Measurements from ENCODE around the gene SLC35E4. TPM values are rescaled to one million over a fixed set of nuclear protein-coding genes. Genes with fewer than 3 reads are reported as not detected.

The SLC35E4 gene
- total and polyA plus RNA-seq, 2 experiments from 2014 or later = 9.1 to 16.4 TPM

DNA sequence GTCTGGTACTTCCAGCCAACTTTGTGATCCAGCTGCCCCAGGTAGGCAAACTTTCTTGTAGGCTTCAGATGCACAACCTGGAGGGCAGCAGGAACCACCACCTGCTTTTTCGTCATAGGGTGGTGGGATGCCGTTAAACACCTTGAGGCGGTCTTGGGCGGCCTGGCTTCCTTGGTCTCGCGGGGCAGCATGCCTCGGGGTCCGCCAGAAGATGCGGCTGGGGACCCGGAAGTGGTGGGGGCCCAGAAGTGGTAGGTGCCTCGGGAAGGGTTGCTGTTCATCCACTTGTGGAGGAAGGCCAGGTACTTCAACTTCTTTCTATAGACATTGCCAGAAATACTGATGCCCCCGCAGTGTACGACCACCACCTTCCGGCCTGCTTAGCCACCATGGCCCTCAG is 18.8 kb downstream of the SLC35E4 start:
- no peaks in the 10 kb centered on the region for H3K4me1 ChIP-seq (ENCODE audit: insufficient read depth)
- no peak overlapping the region for H3K27ac ChIP-seq
- H3K4me3 ChIP-seq = no peak overlapping the region
- H4K20me1 ChIP-seq (ENCODE audit: insufficient read depth) = no peaks in the 10 kb centered on the region
- 98% methylated on average over 14 of the region's 14 CpGs for WGBS, 2 experiments (ENCODE audit: low coverage in 1 of 2, low lambda C conversion rate in 2 of 2, missing lambda C conversion rate in 2 of 2)
- H3K36me3 ChIP-seq (ENCODE audit: low read depth) = no peaks in the 10 kb centered on the region
- H3K4me2 ChIP-seq (ENCODE audit: unreplicated experiment) = no peak overlapping the region
- in situ Hi-C loops (cut with MboI) = no loop called here
- no peaks in the 10 kb centered on the region for H3F3A ChIP-seq (ENCODE audit: insufficient read depth)
- no peaks in the 10 kb centered on the region for H3K27me3 ChIP-seq (replicated peaks; ENCODE audit: insufficient read depth)
- no peaks in the 10 kb centered on the region; the same call in 1 of the 2 replicates for H3K79me2 ChIP-seq (ENCODE audit: insufficient read depth)
- no peak for TF ChIP-seq EZH2phosphoT487 (IDR thresholded peaks at IDR 0.05; ENCODE audit: insufficient read depth, low read depth)
- no peak for TF ChIP-seq EZH2 (IDR thresholded peaks at IDR 0.05; ENCODE audit: insufficient read depth, poor library complexity, severe bottlenecking)
- no peak overlapping the region for H3K9ac ChIP-seq
- H3K9me3 ChIP-seq (ENCODE audit: low read depth) = no peaks in the 10 kb centered on the region
- H3K9me2 ChIP-seq (ENCODE audit: insufficient read depth) = no peaks in the 10 kb centered on the region
- no peak overlapping the region for H2AFZ ChIP-seq
- no peak for DNase-seq

DNA sequence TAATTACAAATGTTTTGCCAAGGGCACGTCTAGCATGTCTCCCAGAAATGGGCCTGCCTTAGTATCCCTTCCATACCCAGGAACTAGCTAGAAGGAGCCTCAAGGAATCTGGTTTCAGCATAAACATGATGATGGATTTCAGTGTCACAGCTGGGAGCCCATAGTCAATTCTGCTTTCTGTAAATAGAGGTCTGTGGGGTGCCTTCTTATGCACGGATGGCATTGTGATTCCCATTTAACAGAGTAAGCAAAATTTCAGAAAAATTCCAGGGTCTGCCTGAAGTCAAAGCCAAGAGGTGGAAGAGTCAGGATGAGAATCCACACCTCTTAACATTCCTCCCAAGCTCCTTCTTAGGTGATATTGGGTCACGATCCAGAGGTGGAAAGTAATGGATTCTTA is 20.0 kb downstream of the SLC35E4 start:
- no peak for DNase-seq
- H3K36me3 ChIP-seq (ENCODE audit: low read depth) = no peaks in the 10 kb centered on the region
- no peaks in the 10 kb centered on the region for H3K27me3 ChIP-seq (replicated peaks; ENCODE audit: insufficient read depth)
- TF ChIP-seq EZH2phosphoT487 (IDR thresholded peaks at IDR 0.05; ENCODE audit: insufficient read depth, low read depth) (no peak), EZH2 (IDR thresholded peaks at IDR 0.05; ENCODE audit: insufficient read depth, poor library complexity, severe bottlenecking) (no peak)
- no peak overlapping the region for H3K4me2 ChIP-seq (ENCODE audit: unreplicated experiment)
- no peaks in the 10 kb centered on the region for H3K4me1 ChIP-seq (ENCODE audit: insufficient read depth)
- H3K9me3 ChIP-seq (ENCODE audit: low read depth) = no peaks in the 10 kb centered on the region
- 71 to 76% methylated on average over 3 of the region's 3 CpGs for WGBS, 2 experiments (ENCODE audit: low coverage in 1 of 2, low lambda C conversion rate in 2 of 2, missing lambda C conversion rate in 2 of 2)
- no peak overlapping the region for H2AFZ ChIP-seq
- no peak overlapping the region for H3K9ac ChIP-seq
- no peaks in the 10 kb centered on the region for H3F3A ChIP-seq (ENCODE audit: insufficient read depth)
- H3K4me3 ChIP-seq = no peak overlapping the region
- H3K27ac ChIP-seq = no peak overlapping the region
- in situ Hi-C loops (cut with MboI) = no loop called here
- no peaks in the 10 kb centered on the region; the same call in 1 of the 2 replicates for H3K79me2 ChIP-seq (ENCODE audit: insufficient read depth)
- no peaks in the 10 kb centered on the region for H3K9me2 ChIP-seq (ENCODE audit: insufficient read depth)
- H4K20me1 ChIP-seq (ENCODE audit: insufficient read depth) = no peaks in the 10 kb centered on the region

DNA sequence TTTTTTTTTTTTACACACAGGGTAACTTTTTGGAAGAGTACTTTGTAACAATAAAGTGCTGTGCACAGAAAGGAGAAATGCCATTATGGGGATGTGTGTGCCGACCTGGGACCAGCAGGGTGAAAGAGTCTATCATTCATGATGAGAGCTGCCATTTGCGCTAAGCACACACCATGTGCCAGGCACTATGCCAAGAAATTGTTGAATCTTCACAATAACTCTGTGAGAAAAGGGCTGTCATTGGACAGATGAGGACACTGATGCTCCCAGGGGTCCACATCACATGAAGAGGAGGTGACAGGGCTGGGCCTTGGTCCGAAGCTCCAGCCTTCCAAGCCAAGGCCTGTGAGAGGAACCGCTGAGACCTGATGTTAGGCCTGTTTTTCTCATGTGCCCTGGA is 26.5 kb downstream of the SLC35E4 start:
- no peaks in the 10 kb centered on the region for H3K27me3 ChIP-seq (replicated peaks; ENCODE audit: insufficient read depth)
- WGBS, 2 experiments (ENCODE audit: low coverage in 1 of 2, low lambda C conversion rate in 2 of 2, missing lambda C conversion rate in 2 of 2) = 89 to 98% methylated on average over 4 of the region's 4 CpGs
- no peaks in the 10 kb centered on the region for H3F3A ChIP-seq (ENCODE audit: insufficient read depth)
- DNase-seq = no peak
- TF ChIP-seq EZH2 (IDR thresholded peaks at IDR 0.05; ENCODE audit: insufficient read depth, poor library complexity, severe bottlenecking) (no peak), EZH2phosphoT487 (IDR thresholded peaks at IDR 0.05; ENCODE audit: insufficient read depth, low read depth) (no peak)
- no peaks in the 10 kb centered on the region for H3K4me1 ChIP-seq (ENCODE audit: insufficient read depth)
- no peak overlapping the region for H3K4me3 ChIP-seq
- H3K9ac ChIP-seq = no peak overlapping the region
- no peaks in the 10 kb centered on the region for H3K9me2 ChIP-seq (ENCODE audit: insufficient read depth)
- no peaks in the 10 kb centered on the region for H3K9me3 ChIP-seq (ENCODE audit: low read depth)
- H3K27ac ChIP-seq = no peak overlapping the region
- H3K4me2 ChIP-seq (ENCODE audit: unreplicated experiment) = no peak overlapping the region
- H4K20me1 ChIP-seq (ENCODE audit: insufficient read depth) = no peaks in the 10 kb centered on the region
- H3K36me3 ChIP-seq (ENCODE audit: low read depth) = no peaks in the 10 kb centered on the region
- H3K79me2 ChIP-seq (ENCODE audit: insufficient read depth) = peaks cover 5% of the 10 kb centered on the region; the same call in 1 of the 2 replicates
- H2AFZ ChIP-seq = no peak overlapping the region
- in situ Hi-C loops (cut with MboI) = no loop called here

DNA sequence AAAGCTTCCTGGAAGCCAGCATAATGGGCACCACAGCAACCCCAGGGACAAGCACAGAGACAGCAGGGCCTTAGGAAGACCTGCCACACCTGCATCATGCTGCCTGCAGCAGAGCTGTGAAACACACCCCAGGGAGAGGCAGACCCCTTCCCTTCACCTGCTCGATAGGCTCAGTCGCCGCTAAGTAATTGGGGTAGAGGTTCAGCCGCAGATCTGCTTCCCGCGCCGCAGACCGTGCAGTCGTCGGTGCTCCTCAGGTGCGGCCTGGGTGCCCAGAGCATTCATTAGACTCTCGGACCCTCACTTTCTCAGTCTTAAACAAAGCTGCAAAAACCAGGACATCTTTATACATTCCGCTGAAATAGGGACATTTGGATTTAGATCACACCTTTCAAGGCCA is 29.2 kb downstream of the SLC35E4 start:
- whole genome bisulfite sequencing, 2 experiments (ENCODE audit: low coverage in 1 of 2, low lambda C conversion rate in 2 of 2, missing lambda C conversion rate in 2 of 2) = 98 to 99% methylated on average over 12 to 13 of the region's 13 CpGs
- Histone ChIP-seq H4K20me1 (ENCODE audit: insufficient read depth) (no peaks in the 10 kb centered on the region), H3K9me3 (ENCODE audit: low read depth) (no peaks in the 10 kb centered on the region), H3K27ac (no peak overlapping the region), H3K79me2 (ENCODE audit: insufficient read depth) (peaks cover 5% of the 10 kb centered on the region; the same call in 1 of the 2 replicates), H3K4me1 (ENCODE audit: insufficient read depth) (no peaks in the 10 kb centered on the region), H3K9me2 (ENCODE audit: insufficient read depth) (no peaks in the 10 kb centered on the region), H3F3A (ENCODE audit: insufficient read depth) (no peaks in the 10 kb centered on the region), H3K36me3 (ENCODE audit: low read depth) (no peaks in the 10 kb centered on the region), H2AFZ (no peak overlapping the region), H3K27me3 (replicated peaks; ENCODE audit: insufficient read depth) (no peaks in the 10 kb centered on the region), H3K9ac (no peak overlapping the region), H3K4me3 (no peak overlapping the region), H3K4me2 (ENCODE audit: unreplicated experiment) (no peak overlapping the region)
- TF ChIP-seq EZH2phosphoT487 (IDR thresholded peaks at IDR 0.05; ENCODE audit: insufficient read depth, low read depth) (no peak), EZH2 (IDR thresholded peaks at IDR 0.05; ENCODE audit: insufficient read depth, poor library complexity, severe bottlenecking) (no peak)
- in situ Hi-C loops (cut with MboI) = no loop called here
- DNase-seq = no peak

DNA sequence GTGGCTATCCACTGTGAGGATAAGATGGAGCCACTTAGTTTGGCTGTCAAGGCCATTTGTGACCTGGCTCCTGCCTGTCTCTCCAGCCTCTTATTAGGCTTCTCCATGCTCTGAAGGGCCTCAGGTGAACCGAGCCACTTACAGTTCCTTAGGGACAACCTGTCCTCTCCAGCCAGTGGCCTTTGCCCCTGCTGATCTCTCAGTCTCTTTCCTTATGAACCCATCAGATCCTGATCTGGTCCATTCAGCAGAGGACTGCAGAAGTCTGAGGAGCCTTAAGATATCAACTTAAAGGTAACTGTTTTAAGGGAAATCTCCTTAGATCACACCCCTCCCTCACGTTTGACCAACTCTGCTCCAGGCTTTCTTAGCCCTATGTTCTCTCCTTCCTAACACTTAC is 29.7 kb downstream of the SLC35E4 start:
- WGBS, 2 experiments (ENCODE audit: low coverage in 1 of 2, low lambda C conversion rate in 2 of 2, missing lambda C conversion rate in 2 of 2) = 79 to 92% methylated on average over 2 of the region's 2 CpGs
- H3K27ac ChIP-seq = no peak overlapping the region
- H3K9ac ChIP-seq = no peak overlapping the region
- no peak for DNase-seq
- H3K9me3 ChIP-seq (ENCODE audit: low read depth) = no peaks in the 10 kb centered on the region
- no peaks in the 10 kb centered on the region for H3F3A ChIP-seq (ENCODE audit: insufficient read depth)
- H4K20me1 ChIP-seq (ENCODE audit: insufficient read depth) = no peaks in the 10 kb centered on the region
- no peaks in the 10 kb centered on the region for H3K27me3 ChIP-seq (replicated peaks; ENCODE audit: insufficient read depth)
- in situ Hi-C loops (cut with MboI) = no loop called here
- peaks cover 5% of the 10 kb centered on the region; the same call in 1 of the 2 replicates for H3K79me2 ChIP-seq (ENCODE audit: insufficient read depth)
- no peaks in the 10 kb centered on the region for H3K36me3 ChIP-seq (ENCODE audit: low read depth)
- TF ChIP-seq EZH2phosphoT487 (IDR thresholded peaks at IDR 0.05; ENCODE audit: insufficient read depth, low read depth) = no peak
- no peaks in the 10 kb centered on the region for H3K9me2 ChIP-seq (ENCODE audit: insufficient read depth)
- H3K4me1 ChIP-seq (ENCODE audit: insufficient read depth) = no peaks in the 10 kb centered on the region
- H2AFZ ChIP-seq = no peak overlapping the region
- no peak overlapping the region for H3K4me3 ChIP-seq
- H3K4me2 ChIP-seq (ENCODE audit: unreplicated experiment) = no peak overlapping the region
